HepG2 (cell line): ENCODE data around the gene ACTN4. TPM values are rescaled to one million over a fixed set of nuclear protein-coding genes. Genes with fewer than 3 reads are reported as not detected.

ENCODE experiments used
- ATAC-seq: fragments of 200-7000 bp; cut with Tn5 transposase; 3 replicates; pipeline ENCODE4 v1.9.1; 2020; ENCODE audit warnings: mild to moderate bottlenecking, moderate library complexity
- BruUV-seq: library from RNA; stranded (reverse); fragments of 400-500 nt; replicated peaks from 2 replicates; lab custom pipeline; 2021; lab: Mats Ljungman, UMichigan
- CTCF ChIA-PET: fragments of 300-600 bp; formaldehyde crosslinking; extraction: SDS; loops from one replicate; lab custom pipeline; 2021; ENCODE audit warnings: low total read pairs, inconsistent platforms, low intra/inter-chr PET ratio; lab: Yijun Ruan, JAX
- POLR2A ChIA-PET: fragments of 350-600 bp; sonication (Branson Sonifier 250); formaldehyde crosslinking; loops from one replicate; lab custom pipeline; 2020; ENCODE audit warnings: antibody characterized with exemption, inconsistent platforms; lab: Yijun Ruan, JAX
- DNase-seq: peaks from one replicate; pipeline ENCODE4 v3.0.0-alpha.2; 2015; ENCODE audit warnings: low spot score
- FAIRE-seq: peaks from 3 replicates; lab custom pipeline; 2011; peaks lifted over from hg19 to GRCh38; lab: Jason Lieb, UNC
- H2AFZ ChIP-seq: one replicate; pipeline ENCODE4 v1.6.1; 2011; ENCODE audit warnings: low read length, inconsistent platforms
- H3K27ac ChIP-seq: fragments of 300-600 bp; 3 replicates; pipeline ENCODE4 v1.8.0; 2011; ENCODE audit warnings: mixed run types, mild to moderate bottlenecking, mixed read lengths, low read length, inconsistent platforms; ENCODE audit not compliant: insufficient read depth; ENCODE audit errors: extremely low read length
- H3K27me3 ChIP-seq, 2 experiments: fragments of 200-600 bp in 1 of 2; 2 replicates in 1 of 2; 3 replicates in 1 of 2; pipeline versions ENCODE4 v1.6.0 to v1.8.0; 2011; ENCODE audit warnings: low read length in 2 of 2, mild to moderate bottlenecking in 2 of 2, moderate library complexity in 2 of 2, inconsistent platforms in 1 of 2; ENCODE audit not compliant: insufficient read depth in 2 of 2, control insufficient read depth in 1 of 2
- H3K36me3 ChIP-seq, 2 experiments: fragments of 200-600 bp in 1 of 2; replicated peaks in 1 of 2; 2 replicates in 1 of 2; 3 replicates in 1 of 2; pipeline versions ENCODE4 v1.5.1 to v1.8.0; 2011; ENCODE audit warnings: low read length in 2 of 2, inconsistent platforms in 1 of 2; ENCODE audit not compliant: insufficient read depth in 2 of 2, control insufficient read depth in 1 of 2
- H3K4me1 ChIP-seq: 2 replicates; pipeline ENCODE4 v1.5.1; 2012; ENCODE audit warnings: low read length, inconsistent platforms; ENCODE audit not compliant: insufficient read depth
- H3K4me2 ChIP-seq: 2 replicates; pipeline ENCODE4 v1.6.0; 2011; ENCODE audit warnings: low read depth, low read length, inconsistent platforms
- H3K4me3 ChIP-seq, 3 experiments: fragments of 200-600 bp in 1 of 3; sonication (generic), shearing (Covaris generic) in 1 of 3; replicated peaks in 1 of 3; 2 replicates each; pipeline ENCODE4 v1.5.1; 2011 to 2016; ENCODE audit warnings: low read length in 3 of 3, inconsistent platforms in 2 of 3, low read depth in 2 of 3, mild to moderate bottlenecking in 2 of 3, control low read depth in 1 of 3, mixed read lengths in 1 of 3; ENCODE audit not compliant: insufficient read depth in 1 of 3
- H3K79me2 ChIP-seq: one replicate; pipeline ENCODE4 v1.6.1; 2011; ENCODE audit warnings: low read length, inconsistent platforms; ENCODE audit not compliant: insufficient read depth
- H3K9ac ChIP-seq: 2 replicates; pipeline ENCODE4 v1.6.0; 2011; ENCODE audit warnings: mild to moderate bottlenecking, low read depth, low read length, inconsistent platforms; ENCODE audit not compliant: insufficient read depth
- H3K9me3 ChIP-seq: 2 replicates; pipeline ENCODE4 v1.5.1; 2012; ENCODE audit warnings: mild to moderate bottlenecking, low read length
- H4K20me1 ChIP-seq: 2 replicates; pipeline ENCODE4 v1.6.0; 2011; ENCODE audit warnings: inconsistent platforms, mild to moderate bottlenecking, low read length, moderate library complexity; ENCODE audit not compliant: insufficient read depth
- ATM ChIP-seq: fragments of 450-650 bp; IDR thresholded peaks from 2 replicates; pipeline ENCODE4 v1.7.1; 2017; ENCODE audit warnings: mild to moderate bottlenecking, borderline replicate concordance
- ETV5 ChIP-seq: IDR thresholded peaks from 2 replicates; pipeline ENCODE4 v1.6.1; 2018; ENCODE audit warnings: missing biosample characterization, missing genetic modification reagents, inconsistent platforms, borderline replicate concordance
- GATAD2A ChIP-seq: IDR thresholded peaks from 2 replicates; pipeline ENCODE4 v1.6.1; 2016
- NPAS2 ChIP-seq: sonication (generic); formaldehyde crosslinking; IDR thresholded peaks from 2 replicates; pipeline ENCODE4 v1.8.0; 2022; ENCODE audit warnings: mild to moderate bottlenecking, missing genetic modification reagents, borderline replicate concordance
- PATZ1 ChIP-seq: sonication (generic); formaldehyde crosslinking; IDR thresholded peaks from 2 replicates; pipeline ENCODE4 v1.4.0; 2020; ENCODE audit warnings: missing genetic modification reagents
- RAD21 ChIP-seq: fragments of 450-650 bp; formaldehyde crosslinking; IDR thresholded peaks from 2 replicates; pipeline ENCODE4 v1.5.0; 2020; ENCODE audit warnings: mild to moderate bottlenecking
- ZNF484 ChIP-seq: sonication (generic); formaldehyde crosslinking; IDR thresholded peaks from 2 replicates; pipeline ENCODE4 v1.5.1; 2020; ENCODE audit warnings: mild to moderate bottlenecking, low read depth, missing genetic modification reagents, borderline replicate concordance
- ZNF629 ChIP-seq: sonication (generic); formaldehyde crosslinking; conservative IDR thresholded peaks from 2 replicates; pipeline ENCODE4 v1.5.0; 2020; ENCODE audit warnings: missing genetic modification reagents
- WGBS: methylation state at CpG from one replicate; pipeline ENCODE4 v1.1.6; 2017; ENCODE audit warnings: low lambda C conversion rate; 5-methylcytosine and 5-hydroxymethylcytosine counted together
- in situ Hi-C: cut with HindIII; loops from 2 replicates; pipeline ENCODE4 v1.10.0; 2017; ENCODE audit warnings: low pct_unique_long_range_greater_than_20kb; ENCODE audit not compliant: extremely low pct_ligation_motif_present
- intact Hi-C: fragments of 100-400 bp; cut with micrococcal nuclease; formaldehyde crosslinking; loops from one replicate; pipeline ENCODE4 v1.10.0; 2022; ENCODE audit not compliant: unreplicated experiment
- polyA plus RNA-seq, 8 experiments: library from polyadenylated mRNA; depleted of rRNA in 3 of 8; stranded (reverse) in 7 of 8; unstranded in 1 of 8; fragments of >200 nt; fragmentation: Illumina TruSeq in 4 of 8; extraction: Trizol in 4 of 8; gene quantifications; 2 replicates each; pipeline versions ENCODE4 v1.2.1 to v1.2.3, GENCODE V29; 2011 to 2016; ENCODE audit warnings: low read depth in 4 of 8, missing spikeins in 1 of 8, mixed read lengths in 1 of 8; ENCODE audit not compliant: insufficient read depth in 1 of 8
- total RNA-seq, 5 experiments: library from RNA; depleted of rRNA; stranded (reverse); fragments of >200 nt; fragmentation: Illumina TruSeq; extraction: Trizol; gene quantifications; 2 replicates each; pipeline ENCODE4 v1.2.3, GENCODE V29; 2016; ENCODE audit warnings: low read depth in 1 of 5

Gene ACTN4
- total and polyA plus RNA-seq, 2 of the 13 experiments (the other 11 are each of a cell fraction or from before 2014, with no cell fraction given), result 171 to 192 TPM

- TF ChIP-seq PATZ1 (CRISPR knock-in tag) (0 out of 2 replicates have a peak, but pooled peaks have one; percentile 21), NPAS2 (CRISPR knock-in tag) (no peak), ZNF484 (CRISPR knock-in tag) (no peak), ETV5 (CRISPR knock-in tag) (peak; percentile 46; the same call in 1 of the 2 replicates), GATAD2A (CRISPR knock-in tag) (peak; percentile 28; the same call in 1 of the 2 replicates), RAD21 (CRISPR knock-in tag) (peak; percentile 49; the same call in 1 of the 2 replicates)
Observed at GRCh38 chr19:38634757-38635482, 12.5 kb upstream of the ACTN4 start (continued).

- ChIA-PET CTCF (interaction anchor here (0.5 to 2.1 kb wide), 4 partner anchors 50 to 249 kb away, joined by 3 to 13 read pairs (median 3); no protein-coding TSS in a partner anchor), POLR2A (interaction anchor here (1.2 to 3.1 kb wide), 5 partner anchors 11 to 233 kb away, joined by 3 to 16 read pairs (median 8); partner anchors contain the start of genes ACTN4, EIF3K and FAM98C)
- 0 out of 2 replicates have a peak, but pooled peaks cover 4% of the 10 kb centered on the region for H4K20me1 ChIP-seq
- no TSS peak for BruUV-seq
- no peak overlapping the region for H3K4me3 ChIP-seq
- no peak overlapping the region for H2AFZ ChIP-seq
- in situ Hi-C loops (loop anchor here (10.0 kb wide), 1 partner anchor 91 kb away; no protein-coding TSS in a partner anchor), intact Hi-C loops (no loop called here)
- peaks cover 18% of the 10 kb centered on the region for H3K4me1 ChIP-seq
- no peaks in the 10 kb centered on the region for H3K9me3 ChIP-seq
- H3K36me3 ChIP-seq, result peaks cover 5% of the 10 kb centered on the region in 2 experiments; a peak in 2 of 5 replicates
- H3K79me2 ChIP-seq, result no peaks in the 10 kb centered on the region
- FAIRE-seq, result no peak
- 98% methylated on average over 17 of the region's 17 CpGs for WGBS
- no peak overlapping the region for H3K4me2 ChIP-seq
- H3K27ac ChIP-seq, result no peak overlapping the region
- DNase-seq, result no peak
- no peak overlapping the region for H3K9ac ChIP-seq
- TF ChIP-seq ZNF629 (CRISPR knock-in tag) (peak; percentile 81), ATM (no peak)
- no peak for ATAC-seq
- H3K27me3 ChIP-seq, result no peaks in the 10 kb centered on the region
Observed at GRCh38 chr19:38635483-38636399, 11.7 kb upstream of the ACTN4 start.
